A673 (cell line): ENCODE measurements around the gene KDM4B. TPM values are rescaled to one million over a fixed set of nuclear protein-coding genes. Genes with fewer than 3 reads are reported as not detected.

ENCODE experiments used
- BruUV-seq: library from RNA; stranded (reverse); fragments of 400-500 nt; replicated peaks from 2 replicates; lab custom pipeline; 2021; lab: Mats Ljungman, UMichigan
- CTCF ChIA-PET: fragments of 300-600 bp; sonication (Branson Sonifier 250); formaldehyde crosslinking; loops from one replicate; lab custom pipeline; 2022; ENCODE audit warnings: antibody characterized with exemption; lab: Charles Lee
- POLR2A ChIA-PET: fragments of 300-600 bp; sonication (Branson Sonifier 250); formaldehyde crosslinking; loops from one replicate; lab custom pipeline; 2022; ENCODE audit warnings: antibody characterized with exemption; ENCODE audit not compliant: low non-redundant PET; lab: Charles Lee
- DNase-seq: peaks from one replicate; pipeline ENCODE4 v3.0.0-alpha.2; 2015; ENCODE audit warnings: low spot score
- H3K27ac ChIP-seq: fragments of 200-600 bp; sonication (generic); 2 replicates; pipeline ENCODE4 v1.5.1; 2016; ENCODE audit warnings: mixed run types, low read depth, mild to moderate bottlenecking, mixed read lengths, antibody characterized with exemption, low read length; ENCODE audit not compliant: poor library complexity, severe bottlenecking
- H3K27me3 ChIP-seq: fragments of 200-600 bp; sonication (generic); replicated peaks from 2 replicates; pipeline ENCODE4 v1.6.1; 2017; ENCODE audit warnings: mixed run types, low read depth, mild to moderate bottlenecking, mixed read lengths, antibody characterized with exemption, low read length; ENCODE audit not compliant: insufficient read depth, poor library complexity
- H3K36me3 ChIP-seq: fragments of 200-600 bp; sonication (generic); 2 replicates; pipeline ENCODE4 v1.6.1; 2016; ENCODE audit warnings: mixed run types, mild to moderate bottlenecking, mixed read lengths, antibody characterized with exemption, low read length; ENCODE audit not compliant: insufficient read depth, poor library complexity, severe bottlenecking
- H3K4me1 ChIP-seq: fragments of 200-600 bp; sonication (generic); 2 replicates; pipeline ENCODE4 v1.6.1; 2017; ENCODE audit warnings: mixed run types, mild to moderate bottlenecking, mixed read lengths, antibody characterized with exemption, low read length; ENCODE audit not compliant: insufficient read depth, poor library complexity, severe bottlenecking
- H3K4me3 ChIP-seq: fragments of 200-600 bp; sonication (generic); 2 replicates; pipeline ENCODE4 v1.5.1; 2016; ENCODE audit warnings: low read depth, mixed run types, mild to moderate bottlenecking, mixed read lengths, low read length; ENCODE audit not compliant: poor library complexity, severe bottlenecking
- H3K9me3 ChIP-seq: fragments of 200-600 bp; sonication (generic); 2 replicates; pipeline ENCODE4 v1.6.1; 2016; ENCODE audit warnings: mixed run types, low read depth, mild to moderate bottlenecking, mixed read lengths, antibody characterized with exemption, low read length; ENCODE audit not compliant: poor library complexity, severe bottlenecking
- EZH2 ChIP-seq: fragments of 200-600 bp; sonication (generic); IDR thresholded peaks from 2 replicates; pipeline ENCODE4 v1.6.1; 2017; ENCODE audit warnings: borderline replicate concordance, low read depth, mild to moderate bottlenecking, mixed read lengths, antibody characterized with exemption, low read length; ENCODE audit not compliant: poor library complexity, severe bottlenecking
- intact Hi-C: fragments of 100-400 bp; cut with micrococcal nuclease; formaldehyde crosslinking; loops from one replicate; pipeline ENCODE4 v1.10.0; 2022; ENCODE audit not compliant: unreplicated experiment
- total RNA-seq: library from RNA; stranded (reverse); gene quantifications from 2 replicates; pipeline ENCODE4 v1.2.3, GENCODE V29; 2021
- TF ChIP-seq, protein P1 (sequence below): fragments of 300-800, 200-600 bp; sonication (generic); conservative IDR thresholded peaks from 2 replicates; pipeline ENCODE4 v1.5.1; 2017; ENCODE audit warnings: low read depth, mild to moderate bottlenecking, antibody characterized with exemption, low read length, moderate library complexity, mixed read lengths

The KDM4B gene
- total RNA-seq, 1 experiment from 2014 or later = 30.0 TPM

GRCh38 chr19:4991996-4992698 lies 23.2 kb downstream of the KDM4B start:
- Histone ChIP-seq H3K4me3 (no peak overlapping the region), H3K4me1 (no peaks in the 10 kb centered on the region), H3K36me3 (no peaks in the 10 kb centered on the region), H3K27ac (no peak overlapping the region), H3K9me3 (no peaks in the 10 kb centered on the region), H3K27me3 (no peaks in the 10 kb centered on the region)
- ChIA-PET CTCF (no interaction called here), POLR2A (no interaction called here)
- intact Hi-C loops = loop anchor here (1.0 kb wide), 1 partner anchor 13 kb away; no protein-coding TSS in a partner anchor
- BruUV-seq = no TSS peak
- DNase-seq = no peak
- TF ChIP-seq EZH2 = no peak
- TF ChIP-seq, protein P1, sequence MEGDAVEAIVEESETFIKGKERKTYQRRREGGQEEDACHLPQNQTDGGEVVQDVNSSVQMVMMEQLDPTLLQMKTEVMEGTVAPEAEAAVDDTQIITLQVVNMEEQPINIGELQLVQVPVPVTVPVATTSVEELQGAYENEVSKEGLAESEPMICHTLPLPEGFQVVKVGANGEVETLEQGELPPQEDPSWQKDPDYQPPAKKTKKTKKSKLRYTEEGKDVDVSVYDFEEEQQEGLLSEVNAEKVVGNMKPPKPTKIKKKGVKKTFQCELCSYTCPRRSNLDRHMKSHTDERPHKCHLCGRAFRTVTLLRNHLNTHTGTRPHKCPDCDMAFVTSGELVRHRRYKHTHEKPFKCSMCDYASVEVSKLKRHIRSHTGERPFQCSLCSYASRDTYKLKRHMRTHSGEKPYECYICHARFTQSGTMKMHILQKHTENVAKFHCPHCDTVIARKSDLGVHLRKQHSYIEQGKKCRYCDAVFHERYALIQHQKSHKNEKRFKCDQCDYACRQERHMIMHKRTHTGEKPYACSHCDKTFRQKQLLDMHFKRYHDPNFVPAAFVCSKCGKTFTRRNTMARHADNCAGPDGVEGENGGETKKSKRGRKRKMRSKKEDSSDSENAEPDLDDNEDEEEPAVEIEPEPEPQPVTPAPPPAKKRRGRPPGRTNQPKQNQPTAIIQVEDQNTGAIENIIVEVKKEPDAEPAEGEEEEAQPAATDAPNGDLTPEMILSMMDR = no peak

- CTCF ChIA-PET = no interaction called here
- no peaks in the 10 kb centered on the region for H3K4me1 ChIP-seq
- no peak overlapping the region for H3K27ac ChIP-seq
- intact Hi-C loops = no loop called here
- H3K4me3 ChIP-seq = no peak overlapping the region
- TF ChIP-seq, protein P1 = no peak
- no peak for TF ChIP-seq EZH2
- H3K27me3 ChIP-seq = no peaks in the 10 kb centered on the region
- DNase-seq = no peak
- no peaks in the 10 kb centered on the region for H3K9me3 ChIP-seq
- POLR2A ChIA-PET = no interaction called here
- BruUV-seq = no TSS peak
- H3K36me3 ChIP-seq = no peaks in the 10 kb centered on the region
Measured at GRCh38 chr19:4993683-4994082, 24.8 kb downstream of the KDM4B start.

DNA sequence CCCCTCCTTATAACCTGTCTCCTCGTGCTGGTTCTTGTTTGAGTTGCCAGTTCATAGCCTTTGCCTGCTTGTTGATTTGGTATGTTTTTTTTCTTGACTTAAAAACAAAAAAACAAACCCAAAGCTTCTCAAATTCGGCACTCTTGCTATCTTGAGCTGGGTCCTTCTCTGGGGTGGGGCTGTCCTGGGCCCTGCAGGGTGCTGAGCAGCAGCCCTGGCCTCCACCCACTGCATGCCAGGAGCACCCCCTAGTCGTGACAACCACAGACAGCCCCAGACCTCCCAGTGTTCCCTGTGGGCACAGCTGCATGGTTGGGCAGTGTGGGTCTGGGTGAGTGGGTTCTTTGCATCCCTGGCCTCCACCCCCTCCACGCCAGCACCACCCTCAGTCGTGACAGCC lies 27.8 kb downstream of the KDM4B start:
- CTCF ChIA-PET = no interaction called here
- POLR2A ChIA-PET = no interaction called here
- BruUV-seq = no TSS peak

More for the DNA sequence above, 27.8 kb downstream of the KDM4B start:
- TF ChIP-seq EZH2 = no peak
- TF ChIP-seq, protein P1 = no peak
- intact Hi-C loops = no loop called here
- Histone ChIP-seq H3K9me3 (no peaks in the 10 kb centered on the region), H3K27ac (no peak overlapping the region), H3K4me1 (no peaks in the 10 kb centered on the region), H3K36me3 (no peaks in the 10 kb centered on the region), H3K27me3 (no peaks in the 10 kb centered on the region), H3K4me3 (no peak overlapping the region)
- no peak for DNase-seq
